Esophagus mucosa (tissue), 1 donor: Measurements from ENCODE around the gene ARHGEF25. TPM values are rescaled to one million over a fixed set of nuclear protein-coding genes. Genes with fewer than 3 reads are reported as not detected.
A peak's percentile ranks its signal among the peaks of the same experiment; 100 is the strongest.
"Not testable (repeated sequence)": the region's sequence is repeated elsewhere in the genome, so short reads cannot be mapped to it uniquely, and the experiment has no call there.

Experiments
- ATAC-seq: fragments of 200-7000 bp; cut with Tn5 transposase; one replicate; pipeline ENCODE4 v1.9.1; 2020
- total RNA-seq: library from RNA; stranded (reverse); gene quantifications from one replicate; pipeline ENCODE4 v1.2.4, GENCODE V29; 2023
- donor health status: DM: yes; HTN: yes; CAD: no.

The ARHGEF25 gene
- total RNA-seq, 1 donor from 2014 or later: 1.5 TPM

DNA sequence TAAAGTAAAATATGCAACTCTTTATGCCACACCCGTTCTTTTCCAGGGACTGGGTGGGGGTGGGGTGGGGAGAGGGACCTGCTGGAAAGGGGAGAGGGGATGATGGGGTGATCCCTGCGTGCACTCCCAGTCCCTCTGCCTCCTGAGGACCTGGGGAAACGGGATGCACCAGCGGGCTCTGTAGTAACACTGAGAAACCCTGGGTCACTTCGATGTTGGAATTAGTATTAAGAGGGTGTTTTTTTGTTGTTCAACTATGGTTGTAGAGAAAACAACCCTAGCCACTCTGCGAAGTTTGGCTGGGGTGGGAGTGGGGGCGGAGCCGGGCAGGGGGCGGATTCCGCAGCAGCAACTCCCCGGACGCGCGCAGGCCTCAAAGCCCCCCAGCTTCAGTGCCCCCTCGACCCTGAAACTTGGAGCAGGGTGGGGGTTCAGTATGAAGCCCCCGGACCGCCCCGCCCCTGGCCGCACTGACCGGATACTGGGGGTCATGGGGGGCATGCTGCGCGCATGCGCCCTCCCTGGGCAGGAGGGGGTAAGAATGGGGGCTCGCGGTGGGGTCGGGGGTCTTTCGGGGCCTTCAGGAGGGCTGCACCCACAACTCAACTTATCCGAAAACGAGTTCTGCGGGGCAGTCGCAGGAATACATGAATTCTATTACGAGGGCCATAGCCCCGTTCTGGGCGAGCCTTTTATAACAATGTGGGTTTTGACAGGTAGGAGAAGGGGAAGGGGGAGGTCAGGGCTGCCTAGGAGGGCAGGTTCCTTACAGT lies 1.3 kb upstream of the ARHGEF25 start:
- no peak for ATAC-seq

DNA sequence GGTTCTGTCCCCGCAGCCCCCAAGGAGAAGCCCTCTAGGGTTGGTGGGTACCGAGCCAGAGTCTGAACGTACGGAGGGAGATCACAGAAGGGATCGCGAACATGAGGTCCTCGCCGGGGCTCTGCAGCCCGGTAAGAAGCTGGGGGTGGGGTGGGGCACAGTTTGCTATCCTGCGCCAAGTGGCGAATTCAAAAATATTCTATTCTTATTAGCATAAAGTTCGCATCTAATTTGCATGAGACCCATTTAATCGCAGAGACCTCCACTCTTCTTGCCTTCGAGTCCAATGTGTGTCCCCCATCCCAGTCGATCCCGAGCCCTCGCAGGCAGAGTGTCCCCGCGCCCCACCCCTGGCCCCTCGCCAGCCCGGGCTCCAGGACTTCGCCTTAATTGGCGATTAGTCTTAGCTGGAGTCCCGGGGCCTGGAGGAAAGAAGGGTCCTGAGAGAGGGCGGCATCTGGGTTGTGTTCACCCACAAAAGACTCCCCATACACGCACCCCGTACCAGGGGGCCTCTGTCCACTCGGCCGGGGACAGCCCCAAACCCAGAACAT lies 604 bp upstream of the ARHGEF25 start:
- no peak for ATAC-seq

DNA sequence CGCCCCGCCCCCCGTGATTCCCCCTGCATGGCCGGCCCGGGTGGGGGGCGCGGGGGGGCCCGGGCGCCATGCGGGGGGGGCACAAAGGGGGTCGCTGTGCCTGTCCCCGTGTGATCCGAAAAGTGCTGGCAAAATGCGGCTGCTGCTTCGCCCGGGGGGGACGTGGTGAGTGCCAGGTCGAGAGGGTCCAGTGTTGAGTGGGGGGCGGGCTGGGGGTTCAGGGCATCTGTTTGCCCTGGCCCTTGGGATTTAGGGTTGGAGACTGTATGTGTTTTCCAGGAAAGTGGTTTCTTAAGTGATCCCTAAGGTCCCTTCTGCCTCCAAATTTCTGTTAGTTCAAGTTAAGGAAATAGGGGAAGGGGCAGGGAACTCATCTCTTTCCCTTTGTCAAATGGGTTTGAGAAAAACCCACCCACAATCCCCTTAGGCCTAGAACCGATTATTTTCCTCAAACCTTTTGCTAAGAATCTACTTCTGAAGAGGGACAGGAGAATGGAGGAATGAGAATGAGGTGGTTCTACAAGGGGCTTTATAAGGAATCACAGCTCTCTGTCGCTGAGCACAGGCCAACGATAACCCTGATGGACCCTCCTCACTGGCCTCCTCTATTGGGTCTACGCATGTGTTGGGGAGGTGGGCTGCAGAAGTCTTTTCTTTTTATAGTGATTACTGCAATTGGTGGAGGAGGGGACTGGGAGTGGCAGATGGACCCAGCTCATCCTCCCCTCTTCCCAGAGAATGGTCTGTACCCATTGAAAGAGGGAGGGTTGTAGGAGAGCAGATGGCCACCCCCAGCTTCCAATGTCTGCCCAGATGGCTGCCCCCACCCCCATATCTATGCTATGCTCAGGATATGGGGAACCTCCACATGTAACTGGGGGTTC lies 834 bp downstream of the ARHGEF25 start:
- no peak for ATAC-seq

DNA sequence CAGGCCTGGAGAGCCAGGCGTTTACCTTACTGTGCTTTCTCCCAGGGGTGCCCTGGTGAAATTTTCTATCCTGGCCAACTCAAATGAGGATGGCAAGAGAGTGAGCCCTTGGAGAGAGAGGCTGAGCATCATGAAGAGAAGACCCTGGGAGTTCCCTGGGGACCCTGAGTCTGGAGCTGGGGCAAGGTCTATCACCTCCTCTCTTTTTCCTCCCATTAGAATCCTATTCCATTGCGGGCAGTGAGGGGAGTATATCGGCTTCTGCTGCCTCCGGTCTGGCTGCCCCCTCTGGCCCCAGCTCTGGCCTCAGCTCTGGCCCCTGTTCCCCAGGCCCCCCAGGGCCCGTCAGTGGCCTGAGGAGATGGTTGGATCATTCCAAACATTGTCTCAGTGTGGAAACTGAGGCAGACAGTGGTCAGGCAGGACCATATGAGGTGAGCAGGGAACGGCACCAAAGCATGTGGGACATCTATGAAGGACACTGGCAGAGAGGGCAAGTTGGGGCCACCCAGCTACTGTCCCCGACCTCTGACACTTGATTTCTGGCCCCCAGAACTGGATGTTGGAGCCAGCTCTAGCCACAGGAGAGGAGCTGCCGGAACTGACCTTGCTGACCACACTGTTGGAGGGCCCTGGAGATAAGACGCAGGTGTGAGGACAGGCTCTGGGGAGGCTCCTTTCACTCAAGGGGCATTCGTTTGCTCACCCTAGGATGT lies 1.6 kb downstream of the ARHGEF25 start:
- no peak for ATAC-seq

DNA sequence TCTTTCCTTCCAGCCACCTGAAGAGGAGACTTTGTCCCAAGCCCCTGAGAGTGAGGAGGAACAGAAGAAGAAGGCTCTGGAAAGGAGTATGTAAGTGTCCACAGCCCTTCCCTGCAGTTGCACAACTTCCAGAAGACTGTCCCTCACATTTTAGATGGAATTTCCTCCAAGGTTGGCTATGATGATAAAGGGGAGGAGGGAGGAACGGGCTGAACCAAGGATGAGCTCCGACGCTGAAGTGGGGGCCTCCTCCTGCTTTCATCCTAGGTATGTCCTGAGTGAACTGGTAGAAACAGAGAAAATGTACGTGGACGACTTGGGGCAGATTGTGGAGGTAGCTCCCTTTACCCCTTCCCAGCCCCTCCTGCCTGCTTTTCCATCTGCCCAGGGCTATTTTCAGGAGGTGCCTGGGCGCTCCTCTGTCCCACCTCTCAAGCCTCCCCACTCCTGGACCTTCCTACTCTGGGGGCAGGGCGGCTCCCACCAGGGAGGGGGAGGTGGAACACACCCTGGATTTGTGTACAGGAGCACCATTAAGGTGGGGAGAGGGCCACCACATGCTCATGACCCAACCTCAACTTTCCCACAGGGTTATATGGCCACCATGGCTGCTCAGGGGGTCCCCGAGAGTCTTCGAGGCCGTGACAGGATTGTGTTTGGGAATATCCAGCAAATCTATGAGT lies 2.3 kb downstream of the ARHGEF25 start:
- ATAC-seq: no peak

DNA sequence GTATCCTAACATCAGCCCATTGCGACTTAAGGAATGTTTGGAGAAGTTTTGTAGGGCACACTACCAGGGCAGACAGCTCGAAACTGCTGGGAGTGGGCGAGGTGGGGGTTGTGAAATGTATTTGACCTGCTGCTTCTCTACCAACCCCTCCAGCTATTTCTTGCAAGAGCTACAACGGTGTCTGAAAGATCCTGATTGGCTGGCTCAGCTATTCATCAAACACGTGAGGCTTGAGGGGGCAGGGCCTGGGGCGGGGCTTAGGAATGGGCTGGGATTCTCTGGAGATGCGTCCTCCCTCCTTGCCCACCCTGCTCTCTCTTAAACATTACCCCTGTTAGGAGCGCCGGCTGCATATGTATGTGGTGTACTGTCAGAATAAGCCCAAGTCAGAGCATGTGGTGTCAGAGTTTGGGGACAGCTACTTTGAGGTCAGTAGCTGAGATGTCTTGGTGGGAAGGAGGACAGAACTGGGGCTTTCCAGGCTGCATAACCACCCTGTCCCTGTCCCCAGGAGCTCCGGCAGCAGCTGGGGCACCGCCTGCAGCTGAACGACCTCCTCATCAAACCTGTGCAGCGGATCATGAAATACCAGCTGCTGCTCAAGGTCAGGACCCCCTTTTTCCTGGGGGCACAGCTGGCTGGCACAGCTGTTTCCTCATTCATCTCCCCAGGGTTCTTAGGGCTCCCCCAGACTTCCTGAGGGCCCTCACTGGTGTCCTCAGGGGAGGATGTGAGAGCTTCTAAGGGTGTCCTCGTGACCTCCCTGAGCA lies 3.1 kb downstream of the ARHGEF25 start:
- no peak for ATAC-seq

DNA sequence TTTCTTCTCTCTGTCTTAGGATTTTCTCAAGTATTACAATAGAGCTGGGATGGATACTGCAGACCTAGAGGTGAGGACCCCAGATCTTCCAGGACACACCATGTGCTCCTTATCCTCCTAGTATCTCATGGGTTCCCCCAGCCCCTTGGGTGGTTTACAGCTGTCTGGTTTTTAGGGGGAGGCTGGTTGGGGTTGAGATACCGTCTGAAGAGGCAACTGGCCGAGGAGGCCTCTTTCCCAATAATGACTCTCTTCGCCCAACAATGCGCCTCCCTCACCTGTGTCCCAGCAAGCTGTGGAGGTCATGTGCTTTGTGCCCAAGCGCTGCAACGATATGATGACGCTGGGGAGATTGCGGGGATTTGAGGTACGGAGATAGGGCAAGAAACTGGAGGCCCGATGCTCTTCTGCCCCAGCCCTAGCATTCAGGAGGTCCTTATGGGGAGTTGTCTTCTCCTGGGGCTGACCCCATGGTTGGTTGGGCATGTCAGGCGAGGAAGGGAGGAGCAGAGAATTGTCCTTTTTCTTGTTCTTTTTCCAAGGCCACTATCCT lies 3.8 kb downstream of the ARHGEF25 start:
- ATAC-seq: no peak

DNA sequence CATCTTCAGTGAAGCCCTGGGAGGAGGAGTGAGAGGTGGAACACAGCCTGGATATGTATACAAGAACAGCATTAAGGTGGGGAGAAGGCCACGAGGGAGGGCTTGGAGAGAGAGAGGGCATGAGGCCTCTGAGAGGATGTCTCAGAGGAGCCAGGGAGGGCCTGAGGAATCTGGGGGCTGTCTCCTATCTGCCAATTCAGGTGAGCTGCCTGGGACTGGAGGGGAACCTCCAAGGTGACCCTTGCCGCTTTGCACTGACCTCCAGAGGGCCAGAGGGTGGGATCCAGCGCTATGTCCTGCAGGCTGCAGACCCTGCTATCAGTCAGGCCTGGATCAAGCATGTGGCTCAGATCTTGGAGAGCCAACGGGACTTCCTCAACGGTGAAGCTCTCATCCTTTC lies 4.4 kb downstream of the ARHGEF25 start:
- no peak for ATAC-seq

DNA sequence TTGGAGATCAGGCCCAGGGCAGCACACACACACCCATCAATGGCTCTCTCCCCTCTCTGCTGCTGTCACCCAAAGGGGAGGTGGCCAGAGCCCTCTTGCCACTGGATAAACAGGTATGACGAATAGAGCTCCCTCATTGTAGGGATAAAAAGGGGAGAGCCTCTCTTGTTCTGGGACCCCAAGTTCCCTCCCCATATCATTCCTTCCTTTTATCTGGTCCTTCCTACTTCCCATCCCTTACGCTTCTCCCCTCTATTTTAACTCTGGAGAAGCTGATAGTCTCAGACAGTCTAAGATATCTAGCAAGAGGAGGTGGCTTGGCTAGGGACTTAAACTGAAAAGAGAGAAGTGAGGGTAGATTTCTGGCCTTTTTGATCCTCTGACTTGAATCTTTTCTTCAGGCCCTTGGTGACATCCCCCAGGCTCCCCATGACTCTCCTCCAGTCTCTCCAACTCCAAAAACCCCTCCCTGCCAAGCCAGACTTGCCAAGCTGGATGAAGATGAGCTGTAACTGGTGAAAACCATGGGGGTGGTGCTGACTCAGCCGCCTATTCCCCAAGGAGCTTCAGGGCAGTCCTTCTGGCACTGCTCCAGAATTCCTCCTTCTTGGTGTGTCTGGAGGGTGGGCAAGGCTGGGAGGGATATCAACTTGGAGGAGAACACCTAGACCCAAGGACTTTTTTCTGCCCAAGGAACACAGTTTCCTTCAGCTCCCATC lies 5.3 kb downstream of the ARHGEF25 start:
- no peak for ATAC-seq

DNA sequence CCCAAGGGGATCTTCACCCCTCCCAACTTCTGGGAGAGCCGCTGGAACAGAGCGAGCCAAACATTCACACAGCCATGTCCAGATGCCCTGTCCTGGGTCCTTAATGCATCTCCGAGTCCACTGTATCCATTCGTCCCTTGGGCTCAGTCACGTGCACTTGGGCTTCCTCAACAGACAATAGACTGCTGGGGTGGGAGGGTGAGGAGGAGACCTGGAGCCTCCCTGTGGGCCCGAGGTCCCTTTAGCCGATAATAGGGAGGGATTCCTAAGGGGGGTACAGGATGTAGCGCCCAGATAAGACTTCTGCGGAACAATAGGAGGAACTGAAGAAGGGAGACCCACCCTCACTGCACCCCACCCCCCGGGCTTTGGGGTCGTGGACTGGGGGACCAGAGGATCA lies 6.7 kb downstream of the ARHGEF25 start:
- ATAC-seq: no peak

DNA sequence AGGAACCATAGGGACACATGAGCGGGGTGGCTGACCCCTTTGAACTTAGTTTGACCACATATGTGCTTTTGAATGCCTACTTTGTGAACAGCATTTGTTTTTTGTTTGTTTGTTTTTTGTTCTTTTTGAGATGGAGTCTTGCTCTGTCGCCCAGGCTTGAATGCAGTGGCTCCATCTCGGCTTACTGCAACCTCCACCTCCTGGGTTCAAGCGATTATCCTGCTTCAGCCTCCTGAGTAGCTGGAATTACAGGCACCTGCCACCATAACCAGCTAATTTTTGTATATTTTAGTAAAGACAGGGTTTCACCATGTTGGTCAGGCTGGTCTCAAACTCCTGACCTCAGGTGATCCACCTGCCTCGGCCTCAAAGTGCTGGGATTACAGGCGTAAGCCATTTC lies 7.2 kb downstream of the ARHGEF25 start:
- ATAC-seq: not testable (repeated sequence)

DNA sequence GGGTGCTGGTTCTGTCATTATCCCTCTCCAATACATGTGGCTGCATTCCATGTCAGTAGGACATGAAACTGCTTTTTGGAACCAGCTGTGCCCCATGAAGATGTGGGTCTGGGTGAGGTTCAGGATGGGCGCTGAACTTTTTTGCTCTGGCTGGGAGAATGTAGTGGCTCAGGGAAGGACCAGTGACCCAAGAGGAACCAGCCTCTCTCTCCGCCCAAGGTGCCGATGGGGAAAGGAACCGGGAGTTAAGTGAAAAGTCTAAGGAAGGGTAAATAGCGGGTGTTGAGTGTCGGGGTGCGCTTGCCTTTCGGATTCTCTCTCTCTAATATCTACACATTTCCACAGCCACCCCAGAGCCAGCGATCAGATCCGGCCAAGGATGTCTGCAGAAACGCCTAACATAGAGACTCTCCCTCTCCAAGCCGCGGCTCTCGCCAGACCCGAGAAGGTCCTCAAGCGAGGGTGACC lies 7.8 kb downstream of the ARHGEF25 start:
- no peak for ATAC-seq

DNA sequence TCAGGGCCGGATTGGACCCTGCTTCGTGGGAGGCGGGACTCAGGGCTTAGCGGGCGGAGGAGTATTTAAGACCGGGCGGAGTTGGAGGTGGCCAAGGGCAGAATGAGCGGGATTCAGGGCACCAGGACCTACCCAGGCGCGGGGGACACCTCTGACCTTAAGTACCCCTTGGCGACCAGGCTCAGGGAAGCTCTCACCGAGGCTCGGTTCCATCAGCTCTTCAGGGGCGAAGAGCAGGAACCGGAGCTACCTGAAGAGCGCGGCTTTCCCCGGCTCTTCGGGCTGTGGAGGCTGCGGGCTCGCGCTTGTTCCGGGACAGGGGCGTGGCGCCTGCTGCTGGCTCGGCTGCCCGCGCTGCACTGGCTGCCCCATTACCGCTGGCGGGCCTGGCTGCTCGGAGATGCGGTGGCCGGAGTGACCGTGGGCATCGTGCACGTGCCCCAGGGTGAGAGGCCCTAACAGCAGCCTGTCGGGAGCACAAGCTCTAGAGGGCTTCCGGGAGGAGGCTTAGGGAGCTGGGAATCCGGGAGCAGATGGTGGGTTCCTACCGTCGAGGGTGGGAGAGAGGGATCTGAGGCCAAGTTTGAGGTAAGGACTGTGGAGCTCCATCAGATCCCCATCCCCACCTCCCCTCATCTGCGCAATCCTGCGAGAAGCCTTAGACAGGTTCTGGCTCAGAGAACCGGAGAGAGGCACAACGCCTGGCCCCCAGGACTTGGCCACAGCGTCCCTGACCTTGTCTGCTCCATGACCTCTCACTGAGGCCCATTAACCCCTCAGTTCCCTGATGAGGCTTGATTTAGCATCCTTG lies 8.4 kb downstream of the ARHGEF25 start:
- ATAC-seq: peak; percentile 55

DNA sequence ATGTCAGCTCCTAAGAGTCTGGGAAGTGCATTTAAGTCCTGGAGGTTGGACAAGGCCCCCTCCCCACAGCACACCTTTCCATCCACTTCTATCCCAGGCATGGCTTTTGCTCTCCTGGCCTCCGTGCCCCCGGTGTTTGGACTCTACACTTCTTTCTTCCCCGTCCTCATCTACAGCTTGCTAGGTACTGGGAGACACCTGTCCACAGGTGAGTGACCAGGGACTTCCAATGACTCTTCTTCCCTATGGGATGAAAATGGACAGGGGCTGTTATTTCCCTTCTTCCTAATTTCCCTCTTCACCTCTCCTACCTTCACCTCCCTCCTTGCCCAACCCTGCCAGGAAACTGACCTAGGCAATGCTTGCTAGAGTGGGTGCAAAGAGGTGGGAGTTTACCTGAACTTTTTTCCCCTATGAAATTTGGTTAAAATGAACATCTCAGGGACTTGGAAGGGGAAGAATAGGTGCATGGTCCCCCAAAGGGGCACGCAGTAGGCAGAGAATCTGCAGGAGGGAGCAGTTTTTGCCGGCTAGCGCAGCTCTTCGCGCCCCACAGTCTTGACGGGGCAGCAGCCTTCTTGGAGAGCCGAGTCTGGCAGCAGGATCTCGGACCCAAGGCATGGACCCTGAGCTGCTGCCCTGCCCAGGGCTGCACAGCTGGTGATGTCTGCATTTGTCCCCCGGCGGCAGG lies 9.2 kb downstream of the ARHGEF25 start:
- ATAC-seq: no peak

DNA sequence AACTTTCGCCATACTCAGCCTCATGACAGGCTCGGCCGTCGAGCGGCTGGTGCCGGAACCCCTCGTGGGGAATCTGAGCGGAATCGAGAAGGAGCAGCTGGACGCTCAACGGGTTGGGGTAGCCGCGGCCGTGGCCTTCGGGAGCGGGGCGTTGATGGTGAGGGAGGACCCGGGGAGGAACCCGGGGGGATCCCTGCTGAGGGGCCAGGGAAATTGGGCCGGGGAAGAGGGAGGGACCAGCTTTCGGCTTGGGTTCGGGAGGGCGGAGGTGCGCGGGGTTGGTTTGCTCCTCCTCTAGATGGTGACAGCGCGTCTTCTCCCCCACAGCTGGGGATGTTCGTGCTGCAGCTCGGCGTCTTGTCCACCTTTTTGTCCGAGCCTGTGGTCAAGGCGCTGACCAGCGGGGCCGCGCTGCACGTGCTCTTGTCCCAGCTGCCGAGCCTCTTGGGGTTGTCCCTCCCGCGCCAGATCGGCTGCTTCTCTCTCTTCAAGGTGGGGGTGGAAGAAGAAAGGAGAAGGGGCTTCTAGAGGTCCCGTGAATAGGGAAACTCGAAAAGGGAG lies 9.8 kb downstream of the ARHGEF25 start:
- ATAC-seq: no peak

DNA sequence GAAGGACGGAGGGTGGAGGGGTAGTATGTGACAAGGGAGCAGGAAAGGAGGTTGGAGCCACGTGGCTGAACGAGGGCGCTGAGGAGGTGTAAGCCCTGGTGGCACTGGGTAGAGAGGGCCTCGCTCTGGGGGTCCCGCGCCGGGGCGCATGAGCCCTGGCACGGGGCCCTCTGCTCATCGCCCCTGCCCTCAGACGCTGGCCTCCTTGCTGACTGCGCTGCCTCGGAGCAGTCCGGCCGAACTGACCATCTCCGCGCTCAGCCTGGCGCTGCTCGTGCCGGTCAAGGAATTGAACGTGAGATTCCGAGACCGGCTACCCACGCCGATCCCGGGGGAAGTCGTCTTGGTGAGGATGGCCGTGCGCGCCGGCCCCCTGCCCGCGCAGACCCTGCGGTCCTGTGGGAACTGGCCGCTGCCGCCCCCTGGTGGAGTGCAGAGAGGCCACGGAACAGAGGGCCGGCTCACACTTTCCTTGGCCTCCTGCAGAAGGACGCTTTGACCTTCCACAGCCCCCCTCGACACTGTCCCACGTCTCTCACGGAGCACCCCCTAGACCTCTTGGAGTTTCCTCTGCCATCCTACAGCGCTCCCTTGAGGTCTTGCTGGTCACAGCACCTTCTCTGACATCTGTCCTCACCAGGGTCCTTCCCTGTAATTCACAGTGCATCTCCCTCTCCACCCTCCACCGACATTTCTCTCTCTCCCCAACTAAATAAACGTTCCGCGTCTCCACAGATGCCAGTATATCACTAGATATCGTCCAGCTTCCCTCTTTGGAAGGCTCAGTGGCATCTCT lies 10.5 kb downstream of the ARHGEF25 start:
- ATAC-seq: peak; percentile 58
